ENCODE measurements around the gene GFAP. TPM values are rescaled to one million over a fixed set of nuclear protein-coding genes. Genes with fewer than 3 reads are reported as not detected.
"Not testable (repeated sequence)": the region's sequence is repeated elsewhere in the genome, so short reads cannot be mapped to it uniquely, and the experiment has no call there.

Gene GFAP
- total RNA-seq, 1 donor from 2014 or later: not detected

DNA sequence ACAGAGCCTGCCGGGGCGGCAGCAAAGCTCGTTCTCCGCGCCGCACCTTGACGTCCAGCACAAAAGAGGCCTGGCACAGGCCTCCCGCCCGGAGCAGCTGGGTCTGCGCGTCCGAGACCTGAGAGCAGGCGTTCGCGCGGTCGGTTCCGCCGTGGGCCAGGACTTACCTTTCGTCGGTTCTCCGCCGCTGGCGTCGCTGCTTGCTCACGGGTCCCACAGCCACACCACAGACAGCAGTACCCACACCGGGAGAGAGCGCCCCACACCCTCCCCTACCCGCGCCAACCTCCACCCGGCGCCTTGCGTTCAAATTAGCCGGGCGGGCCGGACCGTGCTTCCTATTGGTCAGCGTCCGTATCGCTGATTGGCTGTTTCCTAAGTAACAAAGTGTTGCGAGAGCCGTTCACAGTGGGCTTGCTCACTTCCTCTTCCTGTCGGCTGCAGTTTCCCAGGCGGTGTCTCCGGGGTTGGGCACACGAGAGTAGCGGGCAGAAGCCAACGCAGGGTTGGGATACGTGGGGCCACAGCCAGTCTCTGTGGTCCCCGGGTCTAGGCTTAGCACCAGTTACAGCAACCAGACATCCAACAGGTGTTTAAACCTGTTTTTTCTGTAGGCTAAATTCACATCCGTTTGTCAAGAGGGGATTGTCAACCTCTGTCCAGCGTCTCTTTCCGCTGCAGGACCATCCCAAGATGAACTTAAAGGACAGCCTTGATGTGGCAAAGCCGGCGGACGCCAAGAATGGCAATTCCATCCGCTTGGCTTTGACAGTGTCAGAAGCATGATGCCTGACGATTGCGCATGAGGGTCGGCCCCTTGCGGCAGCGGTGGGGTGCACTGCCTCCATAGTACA is 32.4 kb upstream of the GFAP start, which contains the start of gene KIF18B:
TSS of gene KIF18B (minus strand) at position 313 of the 854 bp plus-strand sequence. CDS start 11,429 bp downstream, outside the sequence.
- Mint-ChIP-seq H3K27me3 (ENCODE audit: unreplicated experiment) (no peaks in the 10 kb centered on the region), H3K4me1 (ENCODE audit: low read depth, unreplicated experiment) (no peaks in the 10 kb centered on the region), H3K36me3 (ENCODE audit: unreplicated experiment) (no peaks in the 10 kb centered on the region), H3K9me3 (ENCODE audit: unreplicated experiment) (no peaks in the 10 kb centered on the region), H3K27ac (ENCODE audit: unreplicated experiment) (peak within 1 kb of the TSS; percentile 28), H3K4me3 (ENCODE audit: unreplicated experiment) (peak within 1 kb of the TSS; percentile 95)
- DNase-seq: peak; percentile 89
- TF ChIP-seq, protein P1, sequence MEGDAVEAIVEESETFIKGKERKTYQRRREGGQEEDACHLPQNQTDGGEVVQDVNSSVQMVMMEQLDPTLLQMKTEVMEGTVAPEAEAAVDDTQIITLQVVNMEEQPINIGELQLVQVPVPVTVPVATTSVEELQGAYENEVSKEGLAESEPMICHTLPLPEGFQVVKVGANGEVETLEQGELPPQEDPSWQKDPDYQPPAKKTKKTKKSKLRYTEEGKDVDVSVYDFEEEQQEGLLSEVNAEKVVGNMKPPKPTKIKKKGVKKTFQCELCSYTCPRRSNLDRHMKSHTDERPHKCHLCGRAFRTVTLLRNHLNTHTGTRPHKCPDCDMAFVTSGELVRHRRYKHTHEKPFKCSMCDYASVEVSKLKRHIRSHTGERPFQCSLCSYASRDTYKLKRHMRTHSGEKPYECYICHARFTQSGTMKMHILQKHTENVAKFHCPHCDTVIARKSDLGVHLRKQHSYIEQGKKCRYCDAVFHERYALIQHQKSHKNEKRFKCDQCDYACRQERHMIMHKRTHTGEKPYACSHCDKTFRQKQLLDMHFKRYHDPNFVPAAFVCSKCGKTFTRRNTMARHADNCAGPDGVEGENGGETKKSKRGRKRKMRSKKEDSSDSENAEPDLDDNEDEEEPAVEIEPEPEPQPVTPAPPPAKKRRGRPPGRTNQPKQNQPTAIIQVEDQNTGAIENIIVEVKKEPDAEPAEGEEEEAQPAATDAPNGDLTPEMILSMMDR (IDR thresholded peaks at IDR 0.05; ENCODE audit: partially characterized antibody, unreplicated experiment): no peak

DNA sequence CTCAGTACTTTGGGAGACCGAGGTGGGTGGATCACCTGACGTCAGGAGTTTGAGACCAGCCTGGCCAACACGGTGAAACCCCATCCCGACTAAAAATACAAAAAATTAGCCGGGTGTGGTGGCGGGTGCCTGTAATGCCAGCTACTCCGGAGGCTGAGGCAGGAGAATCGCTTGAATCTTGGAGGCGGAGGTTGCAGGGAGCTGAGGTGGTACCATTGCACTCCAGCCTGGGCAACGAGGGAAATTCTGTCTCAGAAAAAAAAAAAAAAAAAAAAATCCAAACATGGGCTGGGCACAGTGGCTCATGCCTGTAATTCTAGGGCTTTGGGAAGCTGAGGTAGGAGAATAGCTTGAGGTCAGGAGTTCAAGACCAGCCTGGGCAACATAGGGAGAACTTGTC is 30.4 kb upstream of the GFAP start:
- H3K36me3 Mint-ChIP-seq (ENCODE audit: unreplicated experiment); H3K27ac Mint-ChIP-seq (ENCODE audit: unreplicated experiment); H3K4me1 Mint-ChIP-seq (ENCODE audit: low read depth, unreplicated experiment); H3K4me3 Mint-ChIP-seq (ENCODE audit: unreplicated experiment); H3K9me3 Mint-ChIP-seq (ENCODE audit: unreplicated experiment); DNase-seq; H3K27me3 Mint-ChIP-seq (ENCODE audit: unreplicated experiment): not testable (repeated sequence)

DNA sequence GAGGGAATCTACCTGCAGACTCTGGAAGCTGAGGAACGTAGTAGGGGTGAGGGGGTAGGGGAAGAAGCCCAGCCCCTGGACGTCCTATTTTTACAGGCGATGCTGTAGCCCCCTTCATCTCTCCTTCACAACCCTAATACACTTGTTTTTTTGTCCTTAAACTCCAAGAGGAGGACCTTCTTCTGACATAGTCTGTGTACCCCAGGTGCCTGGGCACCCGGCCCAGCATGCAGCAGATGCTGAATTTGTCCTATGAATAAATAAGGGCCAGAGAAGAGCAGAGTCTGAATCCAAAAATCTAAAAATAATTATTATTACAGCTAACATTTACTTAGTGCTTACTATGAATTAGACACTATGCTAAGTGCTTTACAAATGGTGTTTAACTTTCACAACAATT is 27.2 kb upstream of the GFAP start:
- H3K27ac Mint-ChIP-seq (ENCODE audit: unreplicated experiment): no peak overlapping the region
- TF ChIP-seq, protein P1 (IDR thresholded peaks at IDR 0.05; ENCODE audit: partially characterized antibody, unreplicated experiment): no peak
- H3K36me3 Mint-ChIP-seq (ENCODE audit: unreplicated experiment): no peaks in the 10 kb centered on the region
- DNase-seq: no peak
- H3K4me3 Mint-ChIP-seq (ENCODE audit: unreplicated experiment): no peak overlapping the region
- no peaks in the 10 kb centered on the region for H3K27me3 Mint-ChIP-seq (ENCODE audit: unreplicated experiment)
- H3K4me1 Mint-ChIP-seq (ENCODE audit: low read depth, unreplicated experiment): no peaks in the 10 kb centered on the region
- no peaks in the 10 kb centered on the region for H3K9me3 Mint-ChIP-seq (ENCODE audit: unreplicated experiment)

DNA sequence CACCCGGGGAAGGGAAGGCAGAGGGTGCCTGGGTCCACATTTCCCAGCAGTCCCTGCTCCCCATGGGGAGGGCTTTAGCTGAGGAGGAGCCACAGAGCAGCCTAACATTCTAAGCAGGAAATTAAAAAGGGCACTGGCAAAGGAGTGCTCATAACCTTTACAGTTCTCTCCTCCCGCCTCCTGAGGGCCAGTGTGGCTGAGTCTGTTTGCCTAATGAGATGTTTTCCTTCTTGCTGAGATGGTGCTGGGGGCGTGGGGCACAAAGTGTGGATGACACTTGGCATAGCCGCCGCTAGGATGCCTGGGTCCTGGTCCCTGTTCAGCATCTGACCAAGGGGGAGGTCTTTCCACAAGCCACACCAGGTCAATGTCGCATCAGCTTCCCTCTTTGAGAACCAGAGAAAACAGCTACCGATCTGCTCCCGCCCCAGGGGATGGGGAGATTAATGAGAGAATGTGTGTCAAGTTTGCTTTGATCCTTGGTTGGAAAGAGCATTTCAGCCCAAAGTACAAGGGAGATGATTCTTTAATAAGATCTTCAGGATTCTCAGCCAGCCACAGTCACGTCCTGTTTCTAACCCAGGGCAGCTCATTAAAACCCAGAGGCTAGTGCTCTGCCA is 26.5 kb upstream of the GFAP start:
- DNase-seq: no peak
- H3K4me3 Mint-ChIP-seq (ENCODE audit: unreplicated experiment): no peak overlapping the region
- H3K4me1 Mint-ChIP-seq (ENCODE audit: low read depth, unreplicated experiment): no peaks in the 10 kb centered on the region
- no peaks in the 10 kb centered on the region for H3K36me3 Mint-ChIP-seq (ENCODE audit: unreplicated experiment)
- H3K27me3 Mint-ChIP-seq (ENCODE audit: unreplicated experiment): no peaks in the 10 kb centered on the region
- no peaks in the 10 kb centered on the region for H3K9me3 Mint-ChIP-seq (ENCODE audit: unreplicated experiment)
- TF ChIP-seq, protein P1 (IDR thresholded peaks at IDR 0.05; ENCODE audit: partially characterized antibody, unreplicated experiment): no peak
- H3K27ac Mint-ChIP-seq (ENCODE audit: unreplicated experiment): no peak overlapping the region

DNA sequence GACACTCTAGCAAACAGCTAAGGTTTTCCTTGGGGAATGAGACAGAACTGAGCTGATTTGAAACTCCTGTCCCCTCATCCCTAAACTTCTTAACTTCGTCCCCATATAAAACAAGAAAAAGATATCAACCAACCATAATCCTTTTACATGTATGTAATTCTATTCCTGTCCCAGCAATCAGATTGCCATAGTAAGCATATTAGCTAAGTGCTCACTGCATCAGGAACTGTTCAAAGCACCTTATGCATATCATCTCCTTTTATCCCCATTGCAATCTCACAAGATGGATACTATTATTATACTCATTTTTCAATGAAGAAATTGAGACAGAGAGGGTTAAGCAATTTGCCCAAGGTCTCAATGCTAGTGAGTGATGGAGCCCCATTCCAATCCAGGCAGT is 25.5 kb upstream of the GFAP start:
- Mint-ChIP-seq H3K27me3 (ENCODE audit: unreplicated experiment) (no peaks in the 10 kb centered on the region), H3K4me1 (ENCODE audit: low read depth, unreplicated experiment) (no peaks in the 10 kb centered on the region), H3K36me3 (ENCODE audit: unreplicated experiment) (no peaks in the 10 kb centered on the region), H3K4me3 (ENCODE audit: unreplicated experiment) (no peak overlapping the region), H3K9me3 (ENCODE audit: unreplicated experiment) (no peaks in the 10 kb centered on the region), H3K27ac (ENCODE audit: unreplicated experiment) (no peak overlapping the region)
- TF ChIP-seq, protein P1 (IDR thresholded peaks at IDR 0.05; ENCODE audit: partially characterized antibody, unreplicated experiment): no peak
- no peak for DNase-seq
